Neural cell (in vitro differentiated cells): ENCODE data around the gene TSFM. TPM values are rescaled to one million over a fixed set of nuclear protein-coding genes. Genes with fewer than 3 reads are reported as not detected.

Source experiments
- H2AFZ ChIP-seq: fragments of 200-600, 300-800 bp; sonication (generic), shearing (Covaris generic); 2 replicates; pipeline ENCODE4 v1.6.0; 2014; ENCODE audit warnings: low read depth, mild to moderate bottlenecking, antibody characterized with exemption, low read length, moderate library complexity
- H3F3A ChIP-seq: fragments of 200-600 bp; shearing (Covaris generic); 2 replicates; pipeline ENCODE4 v1.6.1; 2016; ENCODE audit warnings: mild to moderate bottlenecking, moderate library complexity, mixed read lengths, antibody characterized with exemption, low read length; ENCODE audit not compliant: insufficient read depth, poor library complexity, severe bottlenecking
- H3K27ac ChIP-seq: fragments of 200-600, 300-800 bp; sonication (generic), shearing (Covaris generic); 2 replicates; pipeline ENCODE4 v1.5.1; 2014; ENCODE audit warnings: mild to moderate bottlenecking, low read length, moderate library complexity
- H3K27me3 ChIP-seq: fragments of 300-800, 200-600 bp; sonication (generic), shearing (Covaris generic); 2 replicates; pipeline ENCODE4 v1.6.0; 2014; ENCODE audit warnings: mild to moderate bottlenecking, low read depth, low read length, moderate library complexity; ENCODE audit not compliant: insufficient read depth
- H3K36me3 ChIP-seq: fragments of 300-800, 200-600 bp; sonication (generic), shearing (Covaris generic); 2 replicates; pipeline ENCODE4 v1.5.1; 2014; ENCODE audit warnings: mild to moderate bottlenecking, antibody characterized with exemption, low read length, moderate library complexity; ENCODE audit not compliant: insufficient read depth
- H3K4me2 ChIP-seq: fragments of 300-800, 200-600 bp; sonication (generic), shearing (Covaris generic); 2 replicates; pipeline ENCODE4 v1.6.0; 2014; ENCODE audit warnings: mild to moderate bottlenecking, low read length
- H3K4me3 ChIP-seq: fragments of 300-800, 200-600 bp; sonication (generic), shearing (Covaris generic); 2 replicates; pipeline ENCODE4 v1.5.1; 2014; ENCODE audit warnings: mild to moderate bottlenecking, low read length, moderate library complexity
- H3K79me2 ChIP-seq: fragments of 200-600 bp; shearing (Covaris generic); replicated peaks from 2 replicates; pipeline ENCODE4 v1.6.0; 2014; ENCODE audit warnings: mild to moderate bottlenecking, low read length, moderate library complexity; ENCODE audit not compliant: insufficient read depth
- H3K9ac ChIP-seq: fragments of 300-800, 200-600 bp; sonication (generic), shearing (Covaris generic); 2 replicates; pipeline ENCODE4 v1.6.1; 2016; ENCODE audit warnings: mild to moderate bottlenecking, low read length, mixed read lengths
- H3K9me2 ChIP-seq: fragments of 200-600 bp; shearing (Covaris generic); 2 replicates; pipeline ENCODE4 v1.6.1; 2016; ENCODE audit warnings: mild to moderate bottlenecking, low read length, mixed read lengths; ENCODE audit not compliant: insufficient read depth
- H3K9me3 ChIP-seq: fragments of 200-600, 300-800 bp; sonication (generic), shearing (Covaris generic); 2 replicates; pipeline ENCODE4 v1.6.1; 2016; ENCODE audit warnings: mild to moderate bottlenecking, mixed run types, low read length, moderate library complexity, mixed read lengths
- H4K20me1 ChIP-seq: fragments of 200-600 bp; shearing (Covaris generic); 2 replicates; pipeline ENCODE4 v1.6.1; 2016; ENCODE audit warnings: mild to moderate bottlenecking, mixed run types; ENCODE audit not compliant: insufficient read depth
- EP300 ChIP-seq: fragments of 450-650 bp; conservative IDR thresholded peaks from 2 replicates; pipeline ENCODE4 v1.6.1; 2014; ENCODE audit warnings: antibody characterized with exemption, mild to moderate bottlenecking, moderate library complexity; ENCODE audit not compliant: poor library complexity, severe bottlenecking
- EZH2 ChIP-seq: fragments of 200-600, 300-800 bp; shearing (Covaris generic), sonication (generic); IDR thresholded peaks from 2 replicates; pipeline ENCODE4 v1.6.1; 2014; ENCODE audit warnings: antibody characterized with exemption, low read length, borderline replicate concordance, mild to moderate bottlenecking; ENCODE audit not compliant: insufficient read depth, poor library complexity, severe bottlenecking
- MXI1 ChIP-seq: fragments of 450-650 bp; conservative IDR thresholded peaks from 2 replicates; pipeline ENCODE4 v1.6.1; 2014; ENCODE audit warnings: antibody characterized with exemption, mild to moderate bottlenecking; ENCODE audit not compliant: poor library complexity, severe bottlenecking
- POLR2AphosphoS5 ChIP-seq: IDR thresholded peaks from 2 replicates; pipeline ENCODE4 v1.6.1; 2012
- RAD21 ChIP-seq: fragments of 450-650 bp; conservative IDR thresholded peaks from 2 replicates; pipeline ENCODE4 v1.6.1; 2014; ENCODE audit warnings: antibody characterized with exemption, mild to moderate bottlenecking, moderate library complexity
- REST ChIP-seq: IDR thresholded peaks from 2 replicates; pipeline ENCODE4 v1.6.1; 2012; ENCODE audit warnings: borderline replicate concordance
- SMC3 ChIP-seq: fragments of 450-650 bp; conservative IDR thresholded peaks from 2 replicates; pipeline ENCODE4 v1.6.1; 2014; ENCODE audit warnings: antibody characterized with exemption, mild to moderate bottlenecking, moderate library complexity; ENCODE audit not compliant: poor library complexity
- TAF1 ChIP-seq: IDR thresholded peaks from 2 replicates; pipeline ENCODE4 v1.6.1; 2012; ENCODE audit warnings: low read depth
- polyA plus RNA-seq: library from polyadenylated mRNA; depleted of rRNA; stranded (reverse); fragments of >200 nt; gene quantifications from 2 replicates; pipeline ENCODE4 v1.2.3, GENCODE V29; 2014
- TF ChIP-seq, protein P1 (sequence below): fragments of 450-650 bp; IDR thresholded peaks from 2 replicates; pipeline ENCODE4 v1.5.1; 2014; ENCODE audit warnings: antibody characterized with exemption, mild to moderate bottlenecking, moderate library complexity; ENCODE audit not compliant: poor library complexity, severe bottlenecking

The TSFM gene
- polyA plus RNA-seq, 1 donor from 2014 or later = 37.8 TPM

- Histone ChIP-seq H3K4me3 (no peak overlapping the region), H3K9me2 (no peaks in the 10 kb centered on the region), H4K20me1 (peaks cover 8% of the 10 kb centered on the region), H3F3A (no peaks in the 10 kb centered on the region), H3K9ac (no peak overlapping the region), H3K79me2 (peaks cover 30% of the 10 kb centered on the region), H3K9me3 (no peaks in the 10 kb centered on the region), H3K36me3 (no peaks in the 10 kb centered on the region), H3K27ac (no peak overlapping the region), H3K4me2 (no peak overlapping the region), H2AFZ (no peak overlapping the region), H3K27me3 (no peaks in the 10 kb centered on the region)
- TF ChIP-seq EZH2 = no peak
- no peak for TF ChIP-seq RAD21
- TF ChIP-seq POLR2AphosphoS5 = no peak
- TF ChIP-seq, protein P1, sequence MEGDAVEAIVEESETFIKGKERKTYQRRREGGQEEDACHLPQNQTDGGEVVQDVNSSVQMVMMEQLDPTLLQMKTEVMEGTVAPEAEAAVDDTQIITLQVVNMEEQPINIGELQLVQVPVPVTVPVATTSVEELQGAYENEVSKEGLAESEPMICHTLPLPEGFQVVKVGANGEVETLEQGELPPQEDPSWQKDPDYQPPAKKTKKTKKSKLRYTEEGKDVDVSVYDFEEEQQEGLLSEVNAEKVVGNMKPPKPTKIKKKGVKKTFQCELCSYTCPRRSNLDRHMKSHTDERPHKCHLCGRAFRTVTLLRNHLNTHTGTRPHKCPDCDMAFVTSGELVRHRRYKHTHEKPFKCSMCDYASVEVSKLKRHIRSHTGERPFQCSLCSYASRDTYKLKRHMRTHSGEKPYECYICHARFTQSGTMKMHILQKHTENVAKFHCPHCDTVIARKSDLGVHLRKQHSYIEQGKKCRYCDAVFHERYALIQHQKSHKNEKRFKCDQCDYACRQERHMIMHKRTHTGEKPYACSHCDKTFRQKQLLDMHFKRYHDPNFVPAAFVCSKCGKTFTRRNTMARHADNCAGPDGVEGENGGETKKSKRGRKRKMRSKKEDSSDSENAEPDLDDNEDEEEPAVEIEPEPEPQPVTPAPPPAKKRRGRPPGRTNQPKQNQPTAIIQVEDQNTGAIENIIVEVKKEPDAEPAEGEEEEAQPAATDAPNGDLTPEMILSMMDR = no peak
Measured at GRCh38 chr12:57826966-57827365, 44.4 kb downstream of the TSFM start.

DNA sequence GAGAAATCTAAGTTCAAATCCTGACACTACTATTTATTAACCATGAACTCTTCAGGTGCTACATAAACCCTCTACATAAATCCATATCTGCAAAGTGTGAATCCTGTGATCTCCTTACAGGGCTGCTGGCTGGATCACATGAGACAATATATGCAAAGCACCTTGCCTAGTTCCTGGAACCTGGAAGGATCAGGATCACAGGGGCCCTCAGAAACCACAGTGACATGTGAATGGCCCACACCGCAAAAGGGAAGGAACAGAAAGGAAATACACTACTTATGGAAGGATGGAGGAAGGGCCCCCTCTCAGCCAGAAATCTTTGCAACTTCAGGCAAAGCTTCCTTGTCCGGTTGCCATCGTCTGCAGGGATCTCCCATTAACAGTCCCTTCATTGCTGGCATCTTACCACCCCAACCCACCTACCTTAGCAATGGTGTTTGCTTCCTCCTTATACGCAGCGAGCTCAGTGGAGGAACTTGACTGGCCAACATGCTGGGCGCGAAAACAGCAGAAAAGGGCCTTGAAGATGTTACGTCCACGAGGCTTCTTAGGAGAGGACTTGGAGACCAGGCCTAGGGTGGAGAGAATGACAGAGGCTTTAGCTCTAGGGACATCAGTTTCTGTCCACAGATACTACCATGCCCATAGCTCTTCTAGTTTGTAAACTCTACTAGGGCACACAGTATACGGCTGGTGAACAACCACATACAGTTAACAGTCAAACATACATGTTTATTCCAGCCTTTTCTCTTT lies 46.6 kb downstream of the TSFM start:
- Histone ChIP-seq H3K4me2 (no peak overlapping the region), H3K27me3 (no peaks in the 10 kb centered on the region), H3K36me3 (no peaks in the 10 kb centered on the region), H3K9me2 (no peaks in the 10 kb centered on the region), H4K20me1 (peaks cover 17% of the 10 kb centered on the region), H3K79me2 (peaks cover 43% of the 10 kb centered on the region), H3K9me3 (no peaks in the 10 kb centered on the region), H2AFZ (no peak overlapping the region), H3K4me3 (no peak overlapping the region), H3F3A (no peaks in the 10 kb centered on the region), H3K27ac (no peak overlapping the region), H3K9ac (no peak overlapping the region)
- no peak for TF ChIP-seq MXI1
- TF ChIP-seq SMC3 = no peak
- no peak for TF ChIP-seq POLR2AphosphoS5
- TF ChIP-seq EP300 = no peak
- no peak for TF ChIP-seq REST
- TF ChIP-seq EZH2 = no peak
- no peak for TF ChIP-seq TAF1
- no peak for TF ChIP-seq RAD21
- TF ChIP-seq, protein P1 = no peak
